ENCODE results near the gene HDAC1. TPM values are rescaled to one million over a fixed set of nuclear protein-coding genes. Genes with fewer than 3 reads are reported as not detected.

The HDAC1 gene
- total and polyA plus RNA-seq, 2 of the 8 experiments (the other 6 are each of a cell fraction or from before 2014, with no cell fraction given), result 111 to 125 TPM

GRCh38 chr1:32318127-32318869 is 26.4 kb downstream of the HDAC1 start:
- 93% methylated on average over 10 of the region's 10 CpGs; no CpG with 5 or more reads in 1 of the 2 experiments for WGBS, 2 experiments (ENCODE audit: extremely low coverage in 1 of 2, insufficient coverage in 1 of 2, insufficient read length in 1 of 2, insufficient replicate concordance in 2 of 2, low coverage in 1 of 2, low lambda C conversion rate in 2 of 2, missing lambda C conversion rate in 1 of 2)
- Histone ChIP-seq H2BK15ac (ENCODE audit: low read length) (no peak overlapping the region), H3K27ac (ENCODE audit: low read depth, low read length) (no peak overlapping the region), H3K79me2 (ENCODE audit: control insufficient read depth in 1 of 2, insufficient read depth in 2 of 2, low read length in 2 of 2) (peaks cover 0 to 5% of the 10 kb centered on the region in 2 experiments; a peak in 2 of 4 replicates), H2BK120ac (replicated peaks; ENCODE audit: low read depth, low read length) (no peak overlapping the region), H2BK5ac (ENCODE audit: low read depth, low read length) (no peak overlapping the region), H3K14ac (ENCODE audit: insufficient read length) (no peak overlapping the region), H3K23ac (ENCODE audit: insufficient read length) (no peak overlapping the region), H4K91ac (replicated peaks; ENCODE audit: insufficient read length, low read length) (no peak overlapping the region), H3K4me1 (replicated peaks in 1 of 4; ENCODE audit: control insufficient read depth in 3 of 4, insufficient read depth in 4 of 4, low read length in 3 of 4) (no peaks in the 10 kb centered on the region), H3K9me3 (ENCODE audit: insufficient read depth in 2 of 2, low read depth in 1 of 2, low read length in 1 of 2) (no peaks in the 10 kb centered on the region), H2BK12ac (ENCODE audit: low read depth, low read length) (no peak overlapping the region), H3K27me3 (replicated peaks in 1 of 4; ENCODE audit: control insufficient read depth in 3 of 4, extremely low read depth in 1 of 4, insufficient read depth in 3 of 4, low read length in 3 of 4) (no peaks in the 10 kb centered on the region), H3K56ac (replicated peaks; ENCODE audit: insufficient read length, low read depth, low read length) (no peak overlapping the region), H3K4ac (replicated peaks; ENCODE audit: insufficient read length, low read depth, low read length) (no peak overlapping the region), H4K8ac (ENCODE audit: extremely low read depth, insufficient read depth, low read length) (no peak overlapping the region), H3K4me3 (ENCODE audit: extremely low read depth in 1 of 4, insufficient read depth in 2 of 4, low read depth in 3 of 4, low read length in 4 of 4) (no peak overlapping the region), H4K5ac (ENCODE audit: insufficient read length, low read depth, low read length) (no peak overlapping the region), H3K9ac (replicated peaks in 1 of 4; ENCODE audit: extremely low read depth in 1 of 4, low read depth in 3 of 4, low read length in 3 of 4) (no peak overlapping the region), H2AK5ac (ENCODE audit: low read depth, low read length) (no peak overlapping the region), H3K79me1 (ENCODE audit: low read depth, low read length) (peaks cover 3% of the 10 kb centered on the region; the same call in 1 of the 2 replicates), H3K18ac (ENCODE audit: extremely low read depth, low read length) (no peak overlapping the region), H3K23me2 (ENCODE audit: low read depth, low read length) (no peaks in the 10 kb centered on the region), H2AFZ (ENCODE audit: low read length) (no peak overlapping the region), H2BK20ac (ENCODE audit: low read length) (no peak overlapping the region), H3K4me2 (ENCODE audit: insufficient read depth in 1 of 2, low read depth in 2 of 2, low read length in 2 of 2) (no peak overlapping the region), H3K36me3 (ENCODE audit: control insufficient read depth in 2 of 4, insufficient read depth in 4 of 4, low read length in 3 of 4) (peaks cover 0 to 24% (median 12%) of the 10 kb centered on the region in 4 experiments; a peak in 4 of 8 replicates), H4K20me1 (replicated peaks in 1 of 2; ENCODE audit: control insufficient read depth in 1 of 2, insufficient read depth in 2 of 2, low read length in 2 of 2) (peaks cover 0 to 5% of the 10 kb centered on the region in 2 experiments)
- no peak for FAIRE-seq
- no peak for DNase-seq (ENCODE audit: low read depth in 1 of 2, low spot score in 2 of 2)
- TF ChIP-seq EP300 (IDR thresholded peaks at IDR 0.05; ENCODE audit: borderline replicate concordance in 1 of 2, low read depth in 2 of 2, low read length in 2 of 2) (no peak), BACH1 (IDR thresholded peaks at IDR 0.05; ENCODE audit: low read length) (no peak), KDM1A (IDR thresholded peaks at IDR 0.05; ENCODE audit: borderline replicate concordance, low read length) (no peak), ZNF274 (IDR thresholded peaks at IDR 0.05; ENCODE audit: borderline replicate concordance, extremely low read depth, low read length) (no peak), POLR2AphosphoS5 (IDR thresholded peaks at IDR 0.05; ENCODE audit: low read depth, low read length) (no peak), GABPA (IDR thresholded peaks at IDR 0.05; ENCODE audit: borderline replicate concordance, insufficient read depth, low read length) (no peak)
- ChIA-PET CTCF (ENCODE audit: partially characterized antibody) (interaction anchor here (1.4 to 6.7 kb wide), 5 partner anchors 11 to 103 kb away, joined by 3 to 57 read pairs (median 4); partner anchors contain the start of genes FAM167B and LCK), POLR2A (ENCODE audit: partially characterized antibody) (interaction anchor here (1.0 to 6.7 kb wide), 5 partner anchors 12 to 78 kb away, joined by 4 to 68 read pairs (median 8); partner anchors contain the start of gene MARCKSL1)
